HTERT RPE-1 (cell line): ENCODE measurements around the gene PDPR.
"Not testable (repeated sequence)": the region's sequence is repeated elsewhere in the genome, so short reads cannot be mapped to it uniquely, and the experiment has no call there.

Source experiments
- in situ Hi-C: fragments of 300-500 bp; cut with MboI; formaldehyde crosslinking; loops from 4 replicates; pipeline ENCODE4 v1.14.3; 2020; ENCODE audit warnings: low sequenced_read_pairs

Gene PDPR

DNA sequence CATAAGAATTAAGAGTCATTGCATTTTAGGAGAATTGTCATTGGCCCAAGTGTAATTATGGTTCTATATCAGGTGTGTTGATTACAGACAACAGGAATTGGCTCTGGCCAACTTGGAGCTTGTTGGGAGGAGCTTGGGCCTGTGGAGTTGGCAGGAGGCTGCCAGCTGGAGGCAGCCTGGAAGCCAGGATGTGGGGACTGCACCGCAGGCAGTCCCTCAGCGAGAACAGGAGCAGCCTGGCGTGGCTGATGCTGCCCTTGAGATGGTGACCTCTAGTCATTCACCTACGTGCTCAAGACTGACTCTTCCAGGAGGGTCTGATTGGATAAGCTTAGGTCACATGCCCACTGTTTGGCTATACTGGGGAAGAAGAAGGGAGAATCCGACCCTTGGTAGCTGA is 13.6 kb downstream of the PDPR start:
- in situ Hi-C loops = not testable (repeated sequence)

DNA sequence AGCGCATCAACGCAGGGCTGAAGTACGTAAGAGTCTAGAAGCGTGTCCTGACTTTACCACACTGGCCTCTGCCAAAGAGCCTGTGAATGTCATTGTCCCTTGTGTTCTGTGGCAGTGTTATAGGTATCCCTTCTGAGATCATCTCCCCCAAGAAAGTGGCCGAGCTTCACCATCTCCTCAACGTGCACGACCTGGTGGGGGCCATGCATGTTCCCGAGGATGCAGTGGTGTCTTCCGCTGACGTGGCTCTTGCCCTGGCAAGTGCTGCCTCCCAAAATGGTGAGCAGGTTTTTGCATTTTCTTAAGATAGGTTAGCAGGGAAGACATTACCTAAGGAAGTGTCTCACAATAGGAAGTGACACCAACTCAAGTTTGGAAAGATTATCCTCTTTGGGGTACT is 14.7 kb downstream of the PDPR start:
- in situ Hi-C loops = not testable (repeated sequence)

DNA sequence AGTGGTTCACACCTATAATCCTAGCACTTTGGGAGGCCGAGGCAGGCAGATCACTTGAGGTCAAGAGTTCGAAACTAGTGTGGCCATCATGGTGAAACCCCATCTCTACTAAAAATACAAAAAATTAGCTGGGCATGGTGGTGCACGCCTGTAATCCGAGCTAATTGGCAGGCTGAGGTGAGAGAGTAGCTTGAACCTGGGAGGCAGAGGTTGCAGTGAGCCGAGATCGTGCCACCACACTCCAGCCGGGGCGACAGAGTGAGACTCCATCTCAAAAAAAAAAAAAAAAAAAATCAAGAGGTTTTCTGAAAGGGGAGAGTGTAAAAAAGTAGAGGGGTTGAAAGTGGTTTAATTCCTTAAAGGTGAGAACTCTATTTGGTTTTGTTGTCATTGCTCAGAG is 21.7 kb downstream of the PDPR start:
- in situ Hi-C loops = not testable (repeated sequence)

DNA sequence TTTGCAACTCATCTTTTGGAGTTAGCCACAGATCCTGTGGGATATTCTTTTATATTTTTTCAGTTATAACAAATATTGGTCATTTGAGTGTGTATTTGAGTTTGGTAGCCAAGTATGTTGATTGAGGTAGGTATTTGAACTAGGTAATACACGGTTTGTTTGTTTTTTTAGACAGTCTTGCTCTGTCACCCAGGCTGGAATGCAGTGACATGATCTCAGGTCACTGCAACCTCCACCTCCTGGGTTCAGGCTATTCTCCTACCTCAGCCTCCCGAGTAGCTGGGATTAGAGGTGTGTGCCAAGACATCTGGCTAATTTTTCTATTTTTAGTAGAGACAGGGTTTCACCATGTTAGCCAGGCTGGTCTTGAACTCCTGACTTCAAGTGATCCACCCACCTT is 22.5 kb downstream of the PDPR start:
- in situ Hi-C loops = not testable (repeated sequence)

DNA sequence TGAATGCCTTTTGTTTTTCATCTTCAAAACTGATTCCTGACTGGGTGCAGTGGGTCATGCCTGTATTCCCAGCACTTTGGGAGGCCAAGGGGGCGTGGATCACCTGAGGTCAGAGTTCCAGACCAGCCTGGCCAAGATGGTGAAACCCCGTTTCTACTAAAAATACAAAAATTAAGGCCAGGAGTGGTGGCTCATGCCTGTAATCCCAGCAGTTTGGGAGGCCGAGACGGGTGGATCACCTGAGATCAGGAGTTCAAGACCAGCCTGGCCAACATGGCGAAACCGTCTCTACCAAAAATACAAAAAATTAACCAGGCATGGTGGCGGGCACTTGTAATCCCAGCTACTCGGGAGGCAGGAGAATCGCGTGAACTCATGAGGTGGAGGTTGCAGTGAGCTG is 28.6 kb downstream of the PDPR start:
- in situ Hi-C loops = not testable (repeated sequence)

DNA sequence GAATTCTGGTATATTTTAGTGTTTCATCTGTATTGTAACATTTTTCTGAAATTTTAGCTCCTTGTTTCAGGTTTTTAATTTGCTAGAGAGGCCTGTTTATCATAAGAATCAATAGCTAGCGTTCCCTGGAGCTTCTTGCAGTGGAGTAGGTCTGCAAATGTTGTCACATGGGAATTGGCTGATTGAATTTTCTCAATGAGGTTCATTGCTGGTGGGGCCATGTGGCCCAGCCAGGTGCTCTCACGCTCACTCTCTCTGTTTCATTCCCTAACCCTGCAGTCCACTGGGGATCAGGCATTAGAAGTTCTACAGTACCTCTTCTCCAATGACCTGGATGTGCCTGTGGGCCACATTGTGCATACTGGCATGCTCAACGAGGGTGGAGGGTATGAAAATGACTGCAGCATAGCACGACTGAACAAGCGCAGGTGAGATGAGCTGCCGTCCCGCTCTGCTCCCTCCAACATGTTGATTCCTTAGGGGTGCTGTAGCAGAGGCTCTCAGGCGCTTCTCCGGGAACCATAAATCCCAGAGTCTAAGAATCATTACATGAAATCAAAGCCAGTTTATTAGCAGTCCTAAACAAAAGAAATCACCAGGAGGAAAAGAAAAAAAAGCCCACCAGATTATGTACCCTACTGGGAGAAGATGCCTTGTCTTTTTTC is 29.2 kb downstream of the PDPR start:
- in situ Hi-C loops = not testable (repeated sequence)

DNA sequence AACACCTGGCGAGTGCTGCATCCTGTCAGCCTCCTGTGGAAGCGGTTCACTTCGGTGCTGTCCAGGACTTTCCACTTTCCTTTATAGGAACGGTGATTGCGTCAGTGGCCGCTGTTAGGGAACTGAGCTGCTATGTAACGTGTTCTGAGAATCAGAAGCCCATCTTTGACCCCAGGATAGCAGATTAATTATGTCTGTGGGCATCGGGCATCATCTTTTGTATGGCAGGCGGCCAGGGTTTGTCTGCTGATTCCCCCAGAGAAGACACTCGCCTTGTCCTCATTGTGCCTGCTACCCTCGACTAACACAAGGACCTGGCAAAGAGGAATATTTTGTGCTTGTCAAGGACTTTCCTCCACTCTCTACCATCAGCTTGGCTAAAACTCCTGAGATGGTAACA is 33.7 kb downstream of the PDPR start:
- in situ Hi-C loops = not testable (repeated sequence)

DNA sequence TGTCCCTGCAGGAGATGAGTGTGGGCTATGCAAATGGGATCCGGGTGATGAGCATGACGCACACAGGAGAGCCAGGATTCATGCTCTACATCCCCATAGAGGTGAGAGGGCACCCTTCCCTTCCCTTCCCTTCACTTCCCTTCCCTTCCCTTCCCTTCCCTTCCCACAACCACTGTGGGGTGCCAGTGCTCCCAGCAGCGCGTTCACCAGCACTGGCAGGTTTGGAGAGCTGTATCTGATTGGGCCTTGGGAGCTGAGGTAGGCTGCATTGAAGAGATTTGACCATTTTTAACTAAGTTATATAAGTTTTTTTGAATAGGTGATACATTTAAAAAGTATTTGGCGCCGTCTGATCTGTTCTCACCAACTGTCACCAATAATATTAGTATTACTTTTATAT is 34.3 kb downstream of the PDPR start:
- in situ Hi-C loops = not testable (repeated sequence)

DNA sequence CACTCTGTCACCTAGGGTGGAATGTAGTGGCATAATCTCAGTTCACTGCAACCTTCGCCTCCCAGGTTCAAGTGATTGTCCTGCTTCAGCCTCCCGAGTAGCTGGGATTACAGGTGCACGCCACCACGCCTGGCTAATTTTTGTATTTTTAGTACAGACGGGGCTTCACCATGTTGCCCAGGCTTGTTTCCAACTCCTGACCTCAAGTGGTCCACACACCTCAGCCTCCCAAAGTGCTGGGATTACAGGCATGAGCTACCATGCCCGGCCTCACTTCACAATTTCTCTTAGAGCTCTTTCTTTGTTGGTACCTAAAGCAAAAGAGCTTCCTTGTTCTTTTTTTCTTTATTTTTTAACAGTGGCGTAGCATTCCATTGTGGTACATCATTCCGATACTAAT is 35.2 kb downstream of the PDPR start:
- in situ Hi-C loops = not testable (repeated sequence)

DNA sequence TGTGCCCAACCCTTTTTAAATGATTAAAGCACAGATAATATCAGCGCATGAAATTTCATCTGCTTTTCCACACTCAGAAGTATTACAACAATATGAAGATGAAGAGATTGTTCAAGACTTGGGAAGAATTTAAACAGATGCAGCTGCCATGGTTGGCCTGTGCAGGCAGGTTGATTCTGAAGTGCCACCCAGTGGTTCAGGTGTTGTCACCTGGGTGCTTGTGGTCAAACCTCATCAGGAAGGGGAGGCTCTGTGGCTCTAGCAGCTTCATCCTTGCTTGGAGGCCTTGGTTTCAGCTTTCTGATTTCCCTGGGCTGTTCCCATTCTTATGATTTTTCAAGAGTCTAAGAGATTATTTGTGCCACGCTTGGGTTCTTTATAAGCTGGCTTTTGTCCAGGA is 37.3 kb downstream of the PDPR start:
- in situ Hi-C loops = no loop called here

DNA sequence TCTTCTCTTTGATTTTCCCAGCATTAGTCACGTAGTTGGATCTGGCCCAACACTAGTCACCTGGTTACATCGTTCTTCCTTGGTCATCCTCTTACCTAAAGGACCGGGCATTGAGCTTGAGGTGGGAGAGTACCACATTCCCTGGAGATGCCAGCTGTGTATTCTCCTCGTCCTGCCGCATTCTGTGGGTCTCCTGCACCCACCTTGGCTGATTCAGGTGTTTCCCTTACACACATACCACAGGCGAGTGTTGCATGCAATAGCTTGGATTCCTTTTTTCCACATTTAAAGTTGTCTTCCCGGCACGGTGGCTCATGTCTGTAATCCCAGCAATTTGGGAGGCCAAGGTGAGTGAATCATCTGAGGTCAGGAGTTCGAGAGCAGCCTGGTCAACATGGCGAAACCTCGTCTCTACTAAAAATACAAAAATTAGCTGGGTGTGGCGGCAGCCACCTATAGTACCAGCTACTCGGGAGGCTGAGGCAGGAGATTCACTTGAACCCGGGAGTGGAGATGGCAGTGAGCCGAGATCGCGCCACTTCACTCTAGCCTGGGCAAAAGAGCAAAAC is 37.9 kb downstream of the PDPR start:
- in situ Hi-C loops = no loop called here

DNA sequence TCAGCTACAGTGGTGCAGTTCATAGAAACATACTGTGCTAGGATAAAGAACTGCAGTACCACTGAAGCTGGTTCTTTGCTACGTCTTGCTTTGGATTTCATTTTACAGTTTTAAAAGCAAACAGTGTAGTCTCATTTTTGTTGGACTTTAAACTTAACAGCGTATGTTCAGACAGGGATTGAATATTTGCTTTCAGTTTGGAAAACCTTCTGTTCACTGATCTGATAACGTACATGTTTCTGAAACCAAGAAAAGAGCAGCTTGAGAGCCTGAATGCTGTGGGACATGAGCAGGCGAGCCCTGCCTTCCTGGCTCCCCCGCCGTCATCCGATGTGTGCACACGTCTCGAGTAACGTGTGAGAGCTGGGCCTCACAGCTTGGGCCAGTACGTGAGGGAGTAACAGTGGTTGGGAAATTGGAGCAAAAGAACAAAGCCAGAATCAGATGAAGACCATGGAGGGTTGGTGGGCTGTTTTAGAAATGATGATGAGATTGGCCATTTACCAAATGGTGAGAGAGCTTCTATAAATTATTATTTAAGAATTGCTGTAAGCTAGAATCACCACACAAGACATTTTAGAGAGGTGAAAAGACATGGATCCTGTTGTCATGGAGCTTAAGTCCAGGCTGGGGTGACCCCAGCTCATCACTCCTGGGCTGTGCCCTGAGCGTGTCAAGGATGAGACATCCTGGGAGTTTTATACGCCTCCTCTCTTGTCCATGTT is 38.6 kb downstream of the PDPR start:
- in situ Hi-C loops = no loop called here

DNA sequence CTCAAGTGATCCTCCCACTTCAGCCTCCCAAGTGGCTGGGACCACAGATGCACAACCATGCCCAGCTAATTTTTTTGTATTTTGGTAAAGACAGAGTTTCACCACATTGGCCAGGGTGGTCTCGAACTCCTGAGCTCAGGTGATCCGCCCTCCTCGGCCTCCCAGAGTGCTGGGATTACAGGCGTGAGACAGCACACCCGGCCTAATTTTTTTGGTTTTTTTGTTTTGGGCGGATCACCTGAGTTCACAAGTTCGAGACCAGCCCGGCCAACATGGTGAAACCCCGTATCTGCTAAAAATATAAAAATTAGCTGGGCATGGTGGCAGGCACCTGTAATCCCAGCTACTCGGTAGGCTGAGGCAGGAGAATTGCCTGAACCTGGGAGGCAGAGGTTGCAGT is 40.6 kb downstream of the PDPR start:
- in situ Hi-C loops = not testable (repeated sequence)

DNA sequence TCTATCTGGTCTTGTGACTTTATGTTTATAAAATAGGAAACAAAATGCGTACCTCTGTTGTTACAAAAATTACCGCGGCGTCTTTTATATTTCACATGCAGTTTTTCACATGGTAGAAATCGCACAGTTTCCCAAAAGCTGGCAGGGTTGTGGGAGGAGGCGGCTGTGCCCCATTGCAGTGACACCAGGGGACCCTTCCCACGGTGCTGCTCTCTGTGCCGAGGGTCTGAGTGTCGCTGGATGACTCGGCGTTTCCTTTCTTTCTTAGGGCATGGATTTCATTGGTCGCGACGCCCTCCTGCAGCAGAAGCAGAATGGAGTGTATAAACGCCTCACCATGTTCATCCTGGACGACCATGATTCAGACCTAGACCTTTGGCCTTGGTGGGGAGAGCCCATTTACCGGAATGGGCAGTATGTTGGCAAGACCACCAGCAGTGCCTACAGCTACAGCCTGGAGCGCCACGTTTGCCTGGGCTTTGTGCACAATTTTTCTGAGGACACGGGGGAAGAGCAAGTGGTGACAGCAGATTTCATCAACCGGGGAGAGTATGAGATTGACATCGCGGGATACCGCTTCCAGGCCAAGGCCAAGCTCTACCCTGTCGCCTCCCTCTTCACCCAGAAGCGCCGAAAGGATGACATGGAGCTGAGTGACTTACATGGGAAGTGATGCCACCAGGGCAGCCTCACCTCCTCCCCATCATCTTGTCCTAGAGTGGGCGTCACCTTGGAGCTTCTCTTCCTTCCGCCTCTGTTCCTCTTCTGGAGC is 42.3 kb downstream of the PDPR start:
- in situ Hi-C loops = no loop called here

DNA sequence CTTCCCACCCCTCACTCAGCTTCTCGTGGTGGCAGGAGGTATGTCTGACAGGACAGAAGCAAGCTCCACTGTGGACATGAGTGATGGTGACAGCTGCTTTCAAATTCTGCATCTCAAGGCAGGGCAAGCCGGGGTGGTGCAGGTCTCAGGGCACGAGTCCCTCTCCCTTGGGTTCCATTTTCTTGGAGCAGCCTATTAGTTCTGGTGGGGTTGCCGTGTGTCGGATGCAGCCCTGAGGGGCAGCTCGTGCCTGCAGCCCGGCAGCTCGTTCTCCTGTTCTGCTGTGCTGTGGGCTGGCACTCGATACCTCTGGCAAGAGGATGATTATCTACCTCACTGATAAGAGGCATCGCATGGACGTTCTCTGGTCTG is 43.0 kb downstream of the PDPR start:
- in situ Hi-C loops = no loop called here

DNA sequence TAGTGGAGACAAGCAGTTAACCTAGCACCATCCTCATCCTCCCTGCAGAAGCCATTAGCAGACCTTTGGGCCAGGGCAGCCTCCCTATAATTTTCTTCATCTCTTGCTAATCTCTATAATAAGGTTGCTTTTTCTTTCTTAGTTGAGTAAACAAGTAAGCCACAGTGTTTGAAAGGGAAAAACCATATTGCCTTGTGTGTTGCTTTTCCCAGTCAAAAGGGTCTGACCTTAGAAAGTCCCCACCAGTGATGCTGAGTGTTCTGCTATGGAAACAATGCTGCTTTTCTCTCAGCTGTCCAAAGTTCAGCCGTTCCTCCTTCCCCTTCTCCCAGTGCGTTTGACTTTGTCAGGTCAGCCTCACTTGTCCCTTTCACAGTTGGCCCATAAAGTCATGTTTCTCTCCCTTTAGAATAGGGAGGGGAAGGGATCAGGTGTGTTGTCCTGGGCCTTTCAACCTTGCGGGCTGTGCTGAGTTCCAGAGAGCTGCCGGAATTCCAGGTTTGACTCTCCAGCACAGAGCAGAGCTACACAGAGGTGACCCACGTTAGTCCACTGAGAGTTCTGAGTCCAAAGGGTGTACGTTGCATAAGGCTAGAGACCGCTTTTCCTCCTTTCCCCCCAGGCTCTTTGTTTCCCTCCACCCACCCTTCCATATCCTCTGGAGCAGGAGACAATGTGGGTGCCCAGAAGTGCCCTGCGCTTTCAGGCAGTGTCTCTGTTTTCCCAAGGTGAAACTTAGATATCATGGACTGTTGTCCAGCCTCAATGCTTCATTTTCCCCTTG is 43.5 kb downstream of the PDPR start:
- in situ Hi-C loops = no loop called here

DNA sequence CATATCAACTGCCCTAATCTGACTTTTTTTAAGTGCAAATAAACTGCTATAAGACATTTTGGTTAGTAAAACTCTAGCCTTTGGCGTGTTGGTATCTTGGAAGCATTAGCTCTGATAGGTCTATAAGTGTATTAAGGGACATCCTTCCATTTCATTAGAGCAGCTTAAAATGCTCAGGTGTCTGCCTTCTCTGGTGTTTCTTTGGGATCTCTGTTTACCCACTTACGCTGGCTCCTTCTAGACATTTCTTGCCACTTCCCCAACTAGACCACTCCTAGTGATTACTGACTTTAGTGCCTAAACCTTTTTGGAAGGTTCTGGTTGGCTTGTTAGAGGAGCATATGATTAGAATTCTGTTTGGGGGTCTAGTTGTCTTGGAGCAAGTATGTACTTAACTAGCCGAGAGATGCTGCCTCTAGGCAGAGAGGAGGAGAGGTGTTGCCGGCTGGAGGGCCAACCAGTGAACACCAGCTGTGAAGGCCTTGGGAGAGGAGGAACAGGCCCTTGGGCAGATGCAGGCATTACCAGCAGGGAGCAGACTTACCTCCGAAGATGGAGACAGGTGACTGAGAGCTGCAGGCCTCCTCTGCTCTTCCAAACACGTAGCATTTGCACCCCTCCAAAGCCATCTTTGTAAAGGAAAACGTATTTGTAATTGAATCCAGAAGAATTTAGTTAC is 44.3 kb downstream of the PDPR start:
- in situ Hi-C loops = no loop called here

DNA sequence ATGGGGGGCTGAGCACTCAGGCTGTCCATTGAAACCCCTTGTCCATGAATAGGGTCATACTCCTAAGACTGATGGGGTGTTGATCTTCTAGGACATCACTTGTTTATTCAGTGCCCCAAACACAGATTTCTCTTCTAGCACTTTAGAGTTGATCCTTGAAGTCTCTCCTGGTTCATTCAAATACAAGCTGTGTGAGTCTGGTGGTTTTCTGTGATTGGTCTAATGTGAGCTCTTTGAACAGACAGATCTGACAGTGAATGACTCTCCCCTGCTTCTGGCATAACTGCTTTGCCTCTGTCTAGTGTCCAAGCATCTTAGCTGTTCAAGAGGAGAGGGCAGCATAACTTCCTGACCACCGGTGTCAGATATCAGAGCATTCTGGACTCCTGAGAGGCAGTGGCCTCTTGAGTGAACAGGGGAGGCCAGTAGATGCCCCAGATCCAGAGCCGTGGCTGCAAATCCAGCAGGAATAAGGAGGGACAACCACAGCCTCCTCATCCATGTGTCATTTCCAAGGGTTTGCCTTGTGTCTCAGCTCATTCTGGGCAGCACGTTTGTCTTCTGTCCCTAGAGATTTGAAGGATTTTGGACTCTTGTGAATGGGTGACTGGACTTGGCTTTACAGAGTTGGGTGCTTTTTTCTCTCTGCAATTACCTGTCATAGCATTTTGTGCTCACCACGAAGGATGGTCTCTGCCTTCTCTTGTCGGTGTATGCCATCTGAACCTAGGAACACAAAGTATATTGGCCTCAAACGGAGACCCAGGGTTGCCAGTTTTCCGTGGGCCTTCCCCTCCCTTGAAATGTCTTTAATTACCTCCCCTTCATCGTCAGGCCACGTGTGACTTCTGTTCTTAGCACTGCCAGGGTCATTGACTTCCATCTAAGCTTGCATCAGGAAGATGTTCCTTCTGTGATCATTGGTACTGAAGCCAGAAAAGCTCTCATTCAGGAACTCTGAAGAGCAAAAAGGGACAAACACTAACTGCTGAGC is 45.5 kb downstream of the PDPR start:
- in situ Hi-C loops = no loop called here

DNA sequence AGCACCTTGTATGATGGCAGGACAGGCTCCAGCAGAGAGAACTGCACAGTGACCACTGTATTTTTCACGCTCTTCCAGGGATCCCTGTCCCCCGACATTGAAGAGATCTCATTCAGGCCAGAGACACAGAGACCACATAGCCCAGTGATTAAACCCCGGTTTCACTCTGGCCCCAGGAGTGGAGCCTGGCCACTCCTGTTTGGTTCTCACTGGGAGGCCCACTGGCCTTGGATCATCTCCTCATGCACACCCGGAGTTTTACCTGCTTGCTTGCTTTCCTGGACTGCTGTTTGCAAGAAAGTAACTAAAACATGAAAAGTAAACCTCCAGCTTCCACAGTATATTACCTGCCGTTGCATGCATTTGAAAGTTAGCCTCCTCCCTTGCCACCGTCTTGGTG is 46.3 kb downstream of the PDPR start:
- in situ Hi-C loops = no loop called here
